Stimulated activated CD4-positive, alpha-beta T cell treated with anti-CD3 and anti-CD28 coated beads, TNF-alpha, amount 100 ng/mL, for 24 hours (primary cell): Measurements from ENCODE around the gene BRD9.
"Not testable (repeated sequence)": the region's sequence is repeated elsewhere in the genome, so short reads cannot be mapped to it uniquely, and the experiment has no call there.

Source experiments
- DNase-seq, 3 experiments: peaks; one replicate each; pipeline ENCODE4 v3.0.0-alpha.2; 2020; ENCODE audit warnings: low read depth in 3 of 3

BRD9 gene

GRCh38 chr5:845031-845675 is 47.4 kb downstream of the BRD9 start:
- DNase-seq = not testable (repeated sequence)

- not testable (repeated sequence) for DNase-seq
These were observed 48.2 kb downstream of the BRD9 start for GRCh38 chr5:844426-844825.

DNA sequence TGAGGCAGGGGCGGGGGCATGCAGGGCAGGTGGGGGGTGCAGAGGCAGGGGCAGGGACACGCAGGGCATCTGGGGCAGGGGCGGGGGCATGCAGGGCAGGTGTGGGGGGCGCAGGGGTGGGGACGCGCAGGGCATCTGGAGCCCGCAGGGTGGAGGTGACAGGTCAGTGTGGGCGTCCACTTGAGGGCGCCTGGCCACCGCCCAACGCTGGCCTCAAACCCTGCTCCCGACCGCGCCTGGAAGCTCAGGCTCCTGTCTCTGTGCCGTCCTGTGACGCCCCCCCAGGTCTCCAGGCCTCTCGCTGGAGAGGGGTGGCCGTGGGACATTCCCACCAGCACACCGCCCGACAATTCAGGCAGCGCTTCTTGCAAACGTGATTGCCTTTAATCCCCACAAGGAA is 48.7 kb downstream of the BRD9 start:
- DNase-seq = not testable (repeated sequence)

DNA sequence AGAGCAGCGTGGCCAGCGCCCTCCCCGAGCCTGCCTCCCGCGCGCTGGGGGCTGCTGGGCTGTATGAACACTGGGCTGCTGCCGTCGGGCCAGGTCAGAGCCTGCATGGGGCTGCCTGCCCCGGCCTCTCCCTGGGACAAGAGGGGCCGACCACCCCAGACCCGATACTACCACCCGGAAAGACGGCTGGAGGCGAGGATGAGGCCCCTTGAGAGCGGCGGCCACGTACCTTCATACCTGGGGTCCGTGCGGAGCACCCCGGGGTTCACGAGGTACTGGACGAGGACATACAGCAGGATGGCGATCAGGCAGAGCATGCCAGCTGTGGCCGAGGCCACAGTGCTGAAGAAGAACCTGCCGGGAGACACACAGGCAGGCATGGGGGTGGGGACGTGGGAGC is 49.2 kb downstream of the BRD9 start:
- not testable (repeated sequence) for DNase-seq

DNA sequence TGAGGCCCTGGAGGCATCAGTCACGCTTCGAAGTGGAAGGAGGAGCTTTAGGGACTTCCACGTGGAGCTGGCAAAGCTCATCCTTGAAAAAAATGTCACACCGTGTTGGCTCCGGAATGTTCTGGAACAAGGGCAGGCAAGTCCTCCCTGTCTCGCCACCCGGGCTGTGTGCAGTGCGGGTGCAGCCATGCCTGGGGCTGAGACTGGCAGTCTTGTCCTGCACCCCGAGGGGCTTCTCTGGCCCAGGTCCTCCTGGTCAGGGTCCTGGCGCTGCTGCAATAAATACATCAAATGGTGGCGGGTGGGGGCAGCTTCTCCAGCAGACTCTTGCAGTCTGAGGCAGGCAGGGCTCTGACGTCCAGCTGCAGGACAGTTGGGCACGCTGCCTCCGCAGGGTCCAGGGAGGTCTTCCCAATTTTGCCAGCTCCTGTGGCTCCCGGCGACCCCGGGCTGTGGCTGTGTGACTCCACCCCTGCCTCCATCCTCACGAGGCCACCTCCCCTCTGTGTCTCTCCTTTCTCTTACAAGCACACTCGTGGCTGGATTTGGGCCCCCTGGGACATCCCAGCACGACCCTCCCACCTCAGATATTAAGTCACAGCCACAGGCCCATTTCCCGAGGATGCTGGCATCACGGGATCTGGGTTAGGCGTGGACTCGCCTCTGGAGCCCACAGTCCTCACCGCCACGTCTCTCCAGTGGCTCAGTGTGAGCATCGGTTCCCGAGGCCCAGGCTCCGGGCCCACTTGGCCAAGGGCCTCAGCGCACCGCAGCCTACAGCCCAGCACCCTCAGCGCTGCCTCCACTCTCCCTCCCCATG is 50.0 kb downstream of the BRD9 start:
- DNase-seq = not testable (repeated sequence)

DNA sequence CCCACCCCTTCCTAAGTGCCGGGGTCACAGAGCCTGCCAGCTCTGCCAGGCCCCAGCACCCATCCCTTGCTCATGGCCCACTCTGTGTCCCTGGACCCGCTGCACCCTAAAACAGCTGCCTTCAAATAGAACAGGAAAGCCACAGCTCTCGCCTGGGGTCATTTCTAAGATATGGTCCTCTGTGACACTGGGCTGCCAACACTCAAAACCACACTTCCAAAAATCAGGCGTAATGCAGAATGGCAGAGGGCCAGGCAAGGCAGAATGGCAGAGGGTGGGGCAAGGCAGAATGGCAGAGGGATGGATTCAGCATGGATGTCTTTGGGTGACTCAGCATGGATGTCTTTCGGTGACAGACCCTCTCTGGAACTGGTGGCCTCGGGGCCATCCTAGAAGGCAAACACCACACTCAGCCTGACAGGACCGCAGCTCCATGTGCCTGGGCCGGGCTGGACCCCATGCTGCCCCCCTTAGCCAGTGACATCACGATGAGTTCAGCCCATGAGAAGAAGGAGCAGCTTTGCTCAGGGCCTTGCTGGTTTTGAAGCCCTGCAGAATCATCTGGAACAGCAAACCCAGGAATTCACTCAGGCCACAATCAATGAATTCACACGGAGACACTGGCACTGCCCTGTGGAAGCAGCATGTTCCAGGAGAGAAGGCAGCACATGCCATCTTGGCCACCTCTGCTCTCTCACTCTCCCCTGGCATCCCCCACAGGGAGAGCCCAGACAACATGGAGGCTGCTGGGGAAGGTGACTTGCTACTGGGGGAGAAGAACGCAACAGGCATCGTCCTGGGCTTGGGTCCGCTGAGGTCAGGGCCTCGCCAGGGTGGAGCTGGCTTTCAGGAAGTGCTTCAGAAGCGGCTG is 50.8 kb downstream of the BRD9 start:
- DNase-seq = not testable (repeated sequence)

- DNase-seq = not testable (repeated sequence)
These were observed 51.6 kb downstream of the BRD9 start for GRCh38 chr5:840974-841435.

DNA sequence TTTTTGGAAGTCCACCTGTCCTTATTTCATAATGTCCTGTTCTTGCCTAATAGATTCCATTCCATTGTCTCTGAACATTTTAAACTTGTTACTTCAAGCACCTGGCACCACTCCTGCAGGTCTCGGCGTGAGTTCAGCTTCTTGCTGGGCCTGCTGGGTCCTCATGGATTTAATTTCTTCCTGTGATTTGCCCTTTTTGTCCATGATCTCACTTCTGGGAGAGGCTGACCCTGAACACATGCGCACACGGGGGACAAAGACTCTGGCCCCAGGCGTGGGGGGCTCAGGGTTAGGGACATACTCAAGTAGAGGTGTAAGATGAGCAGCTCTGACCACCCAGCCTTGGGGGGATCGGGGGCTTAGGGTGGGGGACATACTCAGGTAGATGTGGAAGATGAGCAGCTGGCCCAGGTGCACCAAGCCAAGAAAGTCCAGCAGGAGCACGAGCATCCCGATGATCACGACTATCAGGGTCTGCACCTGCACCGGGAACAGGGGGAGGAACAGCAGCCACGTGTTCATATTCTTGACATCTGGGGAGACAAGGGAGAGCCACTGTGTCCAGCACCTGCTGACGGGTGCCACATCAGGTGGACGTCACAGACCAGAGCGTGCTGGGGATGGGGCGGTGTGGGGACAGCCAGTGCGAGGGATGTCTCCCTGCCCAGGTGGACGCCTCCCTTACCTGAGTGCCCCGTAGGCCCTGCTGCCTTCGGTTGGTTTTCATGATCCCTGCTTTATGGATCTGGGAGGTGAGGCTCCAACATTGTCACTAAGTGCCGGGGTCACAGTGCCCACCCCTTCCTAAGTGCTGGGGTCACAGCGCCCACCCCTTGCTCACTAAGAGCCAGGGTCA is 52.3 kb downstream of the BRD9 start:
- not testable (repeated sequence) for DNase-seq

DNA sequence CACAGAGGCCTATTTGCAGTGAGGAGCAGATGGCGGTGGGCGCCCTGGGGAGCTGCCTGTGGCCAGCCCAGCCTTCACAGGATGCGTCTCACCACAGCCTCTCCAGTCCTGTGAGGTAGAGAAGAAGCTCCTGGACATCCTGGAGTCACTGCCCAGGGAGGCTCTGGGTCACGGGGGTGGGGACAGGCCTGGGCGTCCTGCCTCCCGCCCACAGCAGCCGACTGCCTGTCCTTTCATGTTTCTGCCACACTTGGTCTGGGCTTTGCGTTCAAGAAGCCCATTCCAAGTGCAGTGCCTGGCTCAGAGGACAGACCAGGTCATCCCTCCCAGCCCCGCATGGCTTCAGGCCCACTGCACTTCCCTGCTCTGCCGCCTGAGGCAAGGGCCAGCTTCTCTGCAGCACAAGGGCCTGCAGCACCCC is 54.2 kb downstream of the BRD9 start:
- not testable (repeated sequence) for DNase-seq

GRCh38 chr5:837621-838121 is 54.9 kb downstream of the BRD9 start:
- not testable (repeated sequence) for DNase-seq

DNA sequence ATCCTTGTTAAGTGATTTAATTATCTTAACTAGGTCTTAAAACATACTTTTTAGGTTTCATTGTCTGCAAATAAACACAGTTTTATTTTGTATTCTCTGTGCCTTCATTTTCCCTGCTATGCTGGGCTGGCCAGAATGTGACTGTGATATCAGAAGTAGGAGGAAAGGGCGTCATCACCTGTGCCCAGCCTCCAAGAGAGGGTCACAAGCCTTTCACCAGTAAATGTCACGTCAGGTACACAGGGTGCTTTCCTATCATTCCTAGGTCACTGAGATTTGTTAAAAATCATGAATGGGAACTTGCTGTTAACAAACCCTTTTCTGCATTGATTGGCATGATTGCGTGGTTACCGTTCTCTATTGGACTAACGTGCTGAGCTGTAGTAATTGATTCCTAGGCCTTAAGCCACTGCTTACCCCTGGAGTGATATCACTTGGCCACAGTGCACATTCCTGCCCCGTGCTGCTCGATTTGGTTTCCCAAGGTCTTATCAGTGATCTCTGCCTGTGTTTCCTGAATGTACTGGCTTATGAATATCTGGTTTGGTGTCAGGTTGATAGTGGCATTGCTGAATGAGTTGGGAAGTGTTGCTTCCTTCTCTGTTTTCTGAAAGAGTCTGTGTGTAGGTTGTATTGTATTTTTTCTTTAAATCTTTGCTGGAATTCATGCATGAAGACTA is 56.5 kb downstream of the BRD9 start:
- not testable (repeated sequence) for DNase-seq

DNA sequence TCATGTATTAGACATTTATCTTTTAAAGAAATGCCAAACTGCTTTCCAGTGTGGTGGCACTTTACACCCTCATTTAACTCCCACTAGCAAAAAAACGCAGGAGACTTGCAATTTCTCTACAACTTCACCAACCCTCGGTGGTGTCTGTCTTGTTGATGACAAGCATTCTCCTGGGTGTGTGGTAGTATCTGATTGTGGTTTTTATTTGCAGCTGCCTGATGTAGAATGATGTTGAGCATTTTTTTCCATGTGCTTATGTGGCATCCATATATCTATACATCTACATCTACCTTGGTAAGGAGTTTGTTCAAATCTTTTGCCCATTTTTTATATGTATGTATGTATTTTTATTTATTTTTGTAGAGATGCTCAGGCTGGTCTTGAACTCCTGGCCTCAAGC is 58.6 kb downstream of the BRD9 start:
- not testable (repeated sequence) for DNase-seq

GRCh38 chr5:828194-828593 is 64.4 kb downstream of the BRD9 start:
- not testable (repeated sequence) for DNase-seq

DNA sequence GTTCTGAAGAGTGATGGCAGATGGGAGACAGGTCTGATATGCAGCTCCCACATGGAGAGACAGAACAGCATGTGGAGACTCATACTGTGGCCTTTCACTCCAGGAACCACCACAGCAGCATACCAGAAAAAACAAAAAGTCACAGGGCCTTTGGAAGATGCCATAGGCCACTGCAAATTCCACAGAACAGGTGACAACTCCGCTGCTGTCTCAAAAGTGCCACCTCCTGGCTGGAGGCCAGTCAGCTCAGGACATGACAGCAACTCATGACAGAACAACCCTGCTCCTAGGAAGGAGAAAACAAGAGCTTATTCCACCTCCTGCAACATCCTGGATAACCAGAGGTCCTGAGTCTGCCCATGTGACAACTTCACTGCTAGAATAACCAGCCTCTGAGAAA is 67.1 kb downstream of the BRD9 start:
- not testable (repeated sequence) for DNase-seq

GRCh38 chr5:821504-821903 is 71.1 kb downstream of the BRD9 start:
- no peak for DNase-seq

DNA sequence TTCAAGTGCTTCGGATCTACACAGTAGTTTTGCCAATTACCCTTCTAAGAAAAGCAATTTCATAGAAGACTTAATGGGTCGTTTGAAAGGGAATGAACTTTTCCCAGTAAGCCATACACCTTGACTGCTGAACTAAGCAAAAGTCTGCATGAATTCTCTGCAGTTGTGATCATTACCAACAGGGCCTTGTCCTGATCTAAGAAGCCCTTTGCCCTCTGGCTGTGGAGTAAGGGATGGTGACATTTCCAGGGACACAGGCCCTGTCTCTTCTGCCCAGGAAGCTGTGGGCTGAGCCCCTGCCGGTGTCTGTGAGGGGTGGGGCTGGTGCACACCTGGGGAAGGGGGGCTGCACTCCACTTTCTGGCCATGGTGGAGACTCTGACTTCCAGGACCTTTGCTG is 72.4 kb downstream of the BRD9 start:
- DNase-seq = no peak

DNA sequence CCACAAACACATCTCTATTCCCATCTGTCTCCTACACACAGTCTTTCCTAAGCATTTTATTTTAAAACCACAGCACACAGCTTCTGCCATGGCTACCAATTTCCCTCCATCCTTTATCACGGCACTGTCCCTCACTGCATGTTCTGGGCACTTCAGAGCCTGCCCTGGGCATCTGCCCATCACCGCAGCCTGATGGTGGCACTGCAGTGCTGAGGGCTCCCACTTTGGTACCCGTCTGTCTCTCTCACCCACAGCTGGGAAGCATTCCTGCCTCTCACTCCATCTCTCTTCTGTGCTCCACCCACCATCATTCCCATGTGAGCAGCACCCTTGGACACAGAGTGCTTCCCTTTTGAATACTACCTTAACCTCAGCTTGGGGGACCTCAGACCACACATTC is 73.5 kb downstream of the BRD9 start:
- DNase-seq = no peak

GRCh38 chr5:816176-816575 is 76.4 kb downstream of the BRD9 start:
- DNase-seq = no peak

DNA sequence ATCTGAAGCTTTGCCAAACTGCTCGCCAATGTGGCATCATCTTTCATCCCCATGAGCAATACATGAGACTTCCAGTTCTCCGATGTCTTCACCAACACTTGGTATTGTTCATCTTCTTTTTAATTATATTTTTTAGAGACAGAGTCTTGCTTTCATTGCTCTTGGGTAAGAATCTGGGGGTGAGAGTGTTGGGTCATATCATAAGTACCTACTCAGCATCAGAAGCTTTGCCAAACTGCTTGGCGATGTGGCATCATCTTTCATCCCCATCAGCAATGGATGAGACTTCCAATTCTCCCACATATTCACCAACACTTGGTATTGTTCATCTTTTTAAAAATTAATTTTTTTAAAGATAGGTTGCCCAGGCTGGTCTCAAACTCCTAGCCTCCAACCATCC is 77.2 kb downstream of the BRD9 start:
- no peak for DNase-seq
